Stimulated activated naive CD4-positive, alpha-beta T cell treated with Interleukin-2 at 50 U/mL for 16 hours (primary cell): ENCODE data around the gene DCST1.

Experiments
- DNase-seq: peaks from one replicate; lab custom pipeline; 2025; lab: John Stamatoyannopoulos, UW

Gene DCST1

GRCh38 chr1:155001675-155002463 is 31.8 kb upstream of the DCST1 start:
- peak; percentile 100 for DNase-seq

- DNase-seq = peak; percentile 64
Observed at GRCh38 chr1:155002464-155003226, 31.0 kb upstream of the DCST1 start, which contains the start of gene ZBTB7B. Gene ZBTB7B, plus strand, starts transcription at chr1:155002802. Its CDS starts 11,859 bp downstream, at chr1:155014661.

GRCh38 chr1:155003227-155003765 is 30.3 kb upstream of the DCST1 start:
- DNase-seq = peak; percentile 20

GRCh38 chr1:155003766-155004351 is 29.8 kb upstream of the DCST1 start:
- DNase-seq = no peak

- no peak for DNase-seq
Observed at GRCh38 chr1:155004352-155005075, 29.1 kb upstream of the DCST1 start.

- peak; percentile 11 for DNase-seq
Observed at GRCh38 chr1:155005076-155006011, 28.3 kb upstream of the DCST1 start.

- DNase-seq = peak; percentile 32
Observed at GRCh38 chr1:155006601-155007101, 27.0 kb upstream of the DCST1 start.

- DNase-seq = no peak
Observed at GRCh38 chr1:155007251-155007828, 26.3 kb upstream of the DCST1 start.

GRCh38 chr1:155008015-155008941 is 25.3 kb upstream of the DCST1 start:
- DNase-seq = peak; percentile 55

- peak; percentile 21 for DNase-seq
Observed at GRCh38 chr1:155009221-155009711, 24.4 kb upstream of the DCST1 start.

- DNase-seq = no peak
Observed at GRCh38 chr1:155009742-155010141, 23.9 kb upstream of the DCST1 start.

- peak; percentile 15 for DNase-seq
Observed at GRCh38 chr1:155010211-155010918, 23.3 kb upstream of the DCST1 start.

GRCh38 chr1:155011004-155011416 is 22.6 kb upstream of the DCST1 start:
- no peak for DNase-seq

GRCh38 chr1:155011437-155012025 is 22.1 kb upstream of the DCST1 start:
- DNase-seq = no peak

- DNase-seq = peak; percentile 20
Observed at GRCh38 chr1:155012026-155012546, 21.5 kb upstream of the DCST1 start.

- no peak for DNase-seq
Observed at GRCh38 chr1:155012776-155013602, 20.6 kb upstream of the DCST1 start.
